NT2/D1 (cell line): ENCODE results near the gene DCUN1D5.

ENCODE experiments used
- DNase-seq: peaks from one replicate; pipeline ENCODE4 v3.0.0-alpha.2; 2011; ENCODE audit warnings: low read depth, low spot score
- H3K27me3 ChIP-seq: 2 replicates; pipeline ENCODE4 v1.6.0; 2011; ENCODE audit warnings: mild to moderate bottlenecking; ENCODE audit not compliant: insufficient read length, insufficient read depth
- H3K36me3 ChIP-seq: 2 replicates; pipeline ENCODE4 v1.6.1; 2011; ENCODE audit warnings: mild to moderate bottlenecking, low read length, mixed read lengths; ENCODE audit not compliant: insufficient read depth, insufficient read length
- H3K4me1 ChIP-seq: 2 replicates; pipeline ENCODE4 v1.5.1; 2011; ENCODE audit not compliant: insufficient read depth, insufficient read length
- H3K4me3 ChIP-seq: 2 replicates; pipeline ENCODE4 v1.5.1; 2011; ENCODE audit warnings: low read depth; ENCODE audit not compliant: insufficient read length
- H3K9ac ChIP-seq: 2 replicates; pipeline ENCODE4 v1.6.0; 2011; ENCODE audit warnings: low read depth; ENCODE audit not compliant: insufficient read length
- H3K9me3 ChIP-seq: 2 replicates; pipeline ENCODE4 v1.5.1; 2011; ENCODE audit warnings: mild to moderate bottlenecking, low read length; ENCODE audit not compliant: insufficient read depth
- SUZ12 ChIP-seq: IDR thresholded peaks from 2 replicates; pipeline ENCODE4 v1.6.1; 2011; ENCODE audit not compliant: insufficient read length, insufficient read depth; ENCODE audit errors: extremely low read depth
- YY1 ChIP-seq: IDR thresholded peaks from 2 replicates; pipeline ENCODE4 v1.6.1; 2011; ENCODE audit not compliant: insufficient read length, insufficient read depth
- ZNF274 ChIP-seq: IDR thresholded peaks from 2 replicates; pipeline ENCODE4 v1.6.1; 2011; ENCODE audit warnings: mild to moderate bottlenecking, low read depth, low read length

Gene DCUN1D5

DNA sequence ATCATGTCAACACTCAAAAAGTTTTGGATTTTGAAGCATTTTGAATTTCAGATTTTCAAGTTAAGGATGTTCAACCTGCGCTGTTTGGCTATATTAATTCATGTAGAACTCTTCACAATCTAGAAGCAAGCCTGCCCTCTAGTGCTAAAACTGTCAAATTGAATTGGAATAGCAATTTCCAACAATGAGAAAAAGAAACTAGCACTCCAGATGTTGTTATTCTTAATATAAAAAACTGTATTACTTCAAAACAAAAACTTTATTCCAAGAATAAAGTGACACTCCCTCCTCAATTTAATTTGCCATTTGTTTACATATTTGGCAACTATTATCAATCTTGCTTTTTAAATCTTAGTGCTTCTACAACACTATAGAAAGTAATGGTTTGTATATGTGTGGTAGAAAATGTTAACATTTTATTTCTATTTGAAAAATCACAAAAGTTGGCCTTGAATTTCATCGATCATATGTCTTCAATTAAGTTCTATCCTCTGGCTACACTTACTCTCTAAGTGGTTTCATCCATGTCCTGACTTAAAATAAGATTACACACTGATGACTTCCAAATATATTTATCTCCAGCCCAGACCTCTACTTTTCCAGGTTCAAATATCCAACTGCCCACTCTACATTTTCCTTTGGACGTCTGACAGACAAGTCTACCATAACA is 36.6 kb downstream of the DCUN1D5 start:
- Histone ChIP-seq H3K4me1 (no peaks in the 10 kb centered on the region), H3K9ac (no peak overlapping the region)
- DNase-seq = no peak

DNA sequence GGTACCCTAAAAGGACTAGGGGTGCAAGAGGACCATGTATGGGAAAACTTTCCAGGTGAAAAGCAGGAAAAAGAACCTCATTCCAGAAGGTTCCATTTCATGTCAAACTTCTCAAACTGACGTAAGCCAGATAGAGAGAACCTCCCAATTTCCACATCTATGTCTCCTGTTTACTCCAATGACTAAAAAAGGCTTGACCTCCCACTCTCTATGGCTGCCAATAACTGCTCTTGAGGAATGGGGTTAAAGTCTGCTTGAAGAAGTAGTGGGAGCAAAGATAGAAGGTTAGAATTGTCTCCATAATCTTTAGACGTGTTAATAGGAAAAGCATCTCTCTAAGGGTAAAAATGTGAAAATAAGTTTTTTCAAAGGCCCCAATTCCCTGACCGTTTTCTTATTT is 38.0 kb downstream of the DCUN1D5 start:
- Histone ChIP-seq H3K9ac (no peak overlapping the region), H3K4me1 (no peaks in the 10 kb centered on the region), H3K9me3 (no peaks in the 10 kb centered on the region), H3K27me3 (no peaks in the 10 kb centered on the region), H3K4me3 (no peak overlapping the region), H3K36me3 (peaks cover 6% of the 10 kb centered on the region)
- no peak for TF ChIP-seq YY1
- TF ChIP-seq ZNF274 = no peak
- TF ChIP-seq SUZ12 = no peak
- no peak for DNase-seq

More for the DNA sequence above, 36.6 kb downstream of the DCUN1D5 start:
- Histone ChIP-seq H3K27me3 (no peaks in the 10 kb centered on the region), H3K9me3 (no peaks in the 10 kb centered on the region), H3K4me3 (no peak overlapping the region), H3K36me3 (peaks cover 12% of the 10 kb centered on the region)
- TF ChIP-seq SUZ12 (no peak), YY1 (no peak), ZNF274 (no peak)

DNA sequence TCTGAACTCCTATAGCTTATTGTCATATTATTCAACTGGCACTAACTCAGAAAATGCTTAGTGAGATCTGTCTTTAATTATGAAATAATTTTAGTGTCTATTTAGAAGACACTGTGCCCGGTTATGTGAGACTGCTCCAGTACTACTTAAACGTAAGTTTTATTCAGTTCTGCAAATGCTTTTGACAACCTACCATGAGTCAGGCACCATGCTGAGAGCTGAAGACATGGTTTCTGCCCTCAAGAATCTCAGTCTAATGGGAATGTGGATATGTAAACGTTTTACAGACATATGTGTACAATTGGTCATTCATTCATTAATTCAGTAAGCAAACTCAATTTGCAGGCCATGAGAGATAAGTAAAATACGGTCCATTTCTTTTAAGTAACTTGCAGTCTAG is 40.0 kb downstream of the DCUN1D5 start:
- no peaks in the 10 kb centered on the region for H3K36me3 ChIP-seq
- H3K4me3 ChIP-seq = no peak overlapping the region
- no peak overlapping the region for H3K9ac ChIP-seq
- H3K9me3 ChIP-seq = no peaks in the 10 kb centered on the region
- no peak for DNase-seq
- H3K4me1 ChIP-seq = no peaks in the 10 kb centered on the region
- no peaks in the 10 kb centered on the region for H3K27me3 ChIP-seq
- TF ChIP-seq ZNF274 = no peak
- TF ChIP-seq YY1 = no peak
- no peak for TF ChIP-seq SUZ12

DNA sequence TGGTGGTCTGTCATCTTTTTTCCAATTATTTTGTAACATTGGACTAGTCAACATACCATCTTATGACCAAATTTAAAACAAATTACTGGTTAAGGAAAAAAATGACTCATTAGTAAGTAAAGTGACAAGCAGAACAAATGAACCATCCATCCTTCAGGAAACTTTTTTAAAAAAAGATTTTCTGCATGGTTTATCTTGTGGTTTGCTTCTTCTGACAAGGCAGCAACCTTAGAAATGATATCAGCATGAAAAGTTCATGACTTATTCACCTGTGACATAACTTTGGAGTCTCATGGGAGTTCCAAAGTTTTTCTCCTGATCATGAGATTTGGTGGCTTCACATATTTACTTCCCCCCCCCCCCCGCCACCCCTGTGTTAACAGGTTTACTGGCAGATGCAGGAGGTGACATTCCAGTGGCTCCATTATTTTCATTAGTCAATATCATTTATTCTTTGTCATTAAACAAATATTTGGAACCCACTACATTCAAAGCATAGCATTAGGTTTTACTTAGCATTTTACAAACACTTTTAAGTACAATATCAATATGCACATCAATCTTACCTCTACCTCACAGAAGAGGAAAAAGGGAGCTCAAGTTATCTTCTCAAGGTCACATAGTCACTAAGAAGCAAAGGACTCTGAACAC is 40.7 kb downstream of the DCUN1D5 start:
- Histone ChIP-seq H3K27me3 (no peaks in the 10 kb centered on the region), H3K4me3 (no peak overlapping the region), H3K4me1 (no peaks in the 10 kb centered on the region), H3K9me3 (no peaks in the 10 kb centered on the region), H3K9ac (no peak overlapping the region), H3K36me3 (no peaks in the 10 kb centered on the region)
- DNase-seq = no peak
- no peak for TF ChIP-seq SUZ12
- no peak for TF ChIP-seq ZNF274

DNA sequence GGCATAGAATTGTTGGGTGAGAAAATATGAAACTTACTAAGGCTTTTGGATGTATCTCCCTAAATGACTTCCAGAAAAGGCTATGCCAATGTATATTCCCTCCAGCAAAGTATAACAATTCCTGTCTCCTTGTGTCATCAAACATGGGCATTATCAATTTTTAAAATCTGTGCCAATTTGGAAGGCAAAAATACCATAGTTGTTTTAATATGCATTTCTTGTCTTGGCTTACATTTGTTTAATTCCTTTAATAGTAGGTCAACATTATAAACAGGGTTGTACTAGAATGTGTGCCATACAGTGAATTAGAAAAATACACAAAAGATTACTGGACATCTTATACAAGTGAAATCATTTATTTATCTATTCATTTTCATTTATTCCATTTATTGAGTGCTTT is 41.6 kb downstream of the DCUN1D5 start:
- no peak for DNase-seq
- H3K4me3 ChIP-seq = no peak overlapping the region
- no peaks in the 10 kb centered on the region for H3K4me1 ChIP-seq
- TF ChIP-seq YY1 (no peak), SUZ12 (no peak), ZNF274 (no peak)
- no peak overlapping the region for H3K9ac ChIP-seq
- H3K36me3 ChIP-seq = no peaks in the 10 kb centered on the region
- H3K9me3 ChIP-seq = no peaks in the 10 kb centered on the region
- no peaks in the 10 kb centered on the region for H3K27me3 ChIP-seq

DNA sequence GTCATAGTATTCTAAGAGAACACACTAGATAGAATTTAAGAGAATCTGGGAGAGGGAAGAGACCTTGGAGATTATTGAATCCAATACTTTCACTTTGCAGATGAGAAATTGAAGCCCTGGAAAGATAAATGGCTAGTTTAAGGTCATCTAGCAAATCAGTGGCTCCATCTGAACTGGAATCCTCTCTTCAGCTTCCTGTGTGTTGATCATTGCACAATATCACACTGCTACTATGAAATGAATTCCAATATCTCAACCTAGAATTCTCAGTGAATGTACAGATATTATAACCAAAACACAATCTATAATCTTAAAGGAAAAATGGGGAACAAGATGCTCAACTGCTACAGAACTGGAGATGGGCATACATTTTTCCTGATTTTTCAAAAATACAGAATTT is 44.1 kb downstream of the DCUN1D5 start:
- H3K9me3 ChIP-seq = no peaks in the 10 kb centered on the region
- H3K27me3 ChIP-seq = no peaks in the 10 kb centered on the region
- TF ChIP-seq SUZ12 (no peak), YY1 (no peak), ZNF274 (no peak)
- no peak overlapping the region for H3K9ac ChIP-seq
- no peak for DNase-seq
- no peaks in the 10 kb centered on the region for H3K36me3 ChIP-seq
- H3K4me1 ChIP-seq = no peaks in the 10 kb centered on the region
- H3K4me3 ChIP-seq = no peak overlapping the region

DNA sequence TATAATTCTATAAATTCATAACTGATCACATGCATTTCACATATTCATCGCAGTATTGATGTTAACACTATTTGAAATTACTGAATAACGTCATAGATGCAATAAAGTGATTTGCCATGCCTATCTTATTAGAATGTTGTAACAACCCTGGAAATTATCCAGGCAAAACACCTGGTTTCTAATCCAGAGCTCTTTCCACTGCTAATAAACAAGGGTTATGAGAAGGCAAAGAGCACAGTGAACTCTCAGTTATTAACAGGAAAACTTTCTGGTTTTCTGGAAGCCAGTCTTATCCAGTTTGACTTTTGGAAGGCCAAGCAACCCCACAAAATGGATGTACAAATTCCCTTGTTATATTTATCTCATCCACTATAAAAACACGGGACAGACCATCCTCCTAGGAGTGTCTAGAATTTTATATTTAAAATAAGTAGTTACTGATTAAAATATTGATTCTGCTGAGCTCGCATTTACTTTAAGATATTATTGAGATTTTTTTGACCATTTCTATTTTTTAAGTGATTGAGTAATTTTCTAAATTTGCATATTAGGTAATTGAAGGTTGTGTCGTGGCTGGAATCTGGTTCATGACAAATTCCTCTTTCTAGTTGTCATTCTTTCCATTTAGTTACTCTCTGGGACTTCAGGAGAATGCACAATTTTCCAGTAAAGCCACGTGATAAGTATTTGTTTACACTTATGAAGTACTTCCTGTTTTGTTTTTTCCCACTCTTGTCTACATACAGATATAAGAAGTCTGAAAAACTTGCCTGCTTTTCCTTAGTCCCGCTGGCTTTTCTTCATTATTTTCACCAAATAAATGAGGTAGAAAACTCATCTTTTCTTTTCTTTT is 47.9 kb downstream of the DCUN1D5 start:
- Histone ChIP-seq H3K36me3 (no peaks in the 10 kb centered on the region), H3K9me3 (no peaks in the 10 kb centered on the region), H3K4me1 (no peaks in the 10 kb centered on the region), H3K4me3 (no peak overlapping the region), H3K27me3 (no peaks in the 10 kb centered on the region), H3K9ac (no peak overlapping the region)
- DNase-seq = no peak
- TF ChIP-seq YY1 (no peak), ZNF274 (no peak), SUZ12 (no peak)
